Neural cell (in vitro differentiated cells): ENCODE data around the gene EFCAB13.

ENCODE experiments used
- EP300 ChIP-seq: fragments of 450-650 bp; conservative IDR thresholded peaks from 2 replicates; pipeline ENCODE4 v1.6.1; 2014; ENCODE audit warnings: antibody characterized with exemption, mild to moderate bottlenecking, moderate library complexity; ENCODE audit not compliant: poor library complexity, severe bottlenecking
- EZH2 ChIP-seq: fragments of 200-600, 300-800 bp; shearing (Covaris generic), sonication (generic); IDR thresholded peaks from 2 replicates; pipeline ENCODE4 v1.6.1; 2014; ENCODE audit warnings: antibody characterized with exemption, low read length, borderline replicate concordance, mild to moderate bottlenecking; ENCODE audit not compliant: insufficient read depth, poor library complexity, severe bottlenecking
- POLR2AphosphoS5 ChIP-seq: IDR thresholded peaks from 2 replicates; pipeline ENCODE4 v1.6.1; 2012
- RAD21 ChIP-seq: fragments of 450-650 bp; conservative IDR thresholded peaks from 2 replicates; pipeline ENCODE4 v1.6.1; 2014; ENCODE audit warnings: antibody characterized with exemption, mild to moderate bottlenecking, moderate library complexity
- SMC3 ChIP-seq: fragments of 450-650 bp; conservative IDR thresholded peaks from 2 replicates; pipeline ENCODE4 v1.6.1; 2014; ENCODE audit warnings: antibody characterized with exemption, mild to moderate bottlenecking, moderate library complexity; ENCODE audit not compliant: poor library complexity
- TAF1 ChIP-seq: IDR thresholded peaks from 2 replicates; pipeline ENCODE4 v1.6.1; 2012; ENCODE audit warnings: low read depth
- TF ChIP-seq, protein P1 (sequence below): fragments of 450-650 bp; IDR thresholded peaks from 2 replicates; pipeline ENCODE4 v1.5.1; 2014; ENCODE audit warnings: antibody characterized with exemption, mild to moderate bottlenecking, moderate library complexity; ENCODE audit not compliant: poor library complexity, severe bottlenecking
- TF ChIP-seq, protein P2 (sequence below): IDR thresholded peaks from 2 replicates; pipeline ENCODE4 v1.6.1; 2012; ENCODE audit warnings: borderline replicate concordance

DNA sequence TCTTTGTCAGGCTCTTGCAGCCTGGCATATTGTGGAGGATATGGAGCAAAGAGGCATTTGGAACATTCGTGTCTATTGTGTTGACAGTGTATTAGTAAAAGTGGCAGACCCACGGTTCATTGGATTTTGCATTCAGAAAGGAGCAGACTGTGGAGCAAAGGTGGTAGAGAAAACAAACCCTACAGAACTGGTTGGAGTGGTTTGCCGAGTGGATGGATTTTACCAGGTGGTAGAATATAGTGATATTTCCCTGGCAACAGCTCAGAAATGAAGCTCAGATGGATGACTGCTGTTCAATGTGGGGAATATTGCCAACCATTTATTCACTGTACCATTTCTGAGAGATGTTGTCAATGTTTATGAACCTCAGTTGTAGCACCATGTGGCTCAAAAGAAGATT is 44.5 kb downstream of the EFCAB13 start:
- no peak for TF ChIP-seq EZH2
- no peak for TF ChIP-seq TAF1
- TF ChIP-seq, protein P1, sequence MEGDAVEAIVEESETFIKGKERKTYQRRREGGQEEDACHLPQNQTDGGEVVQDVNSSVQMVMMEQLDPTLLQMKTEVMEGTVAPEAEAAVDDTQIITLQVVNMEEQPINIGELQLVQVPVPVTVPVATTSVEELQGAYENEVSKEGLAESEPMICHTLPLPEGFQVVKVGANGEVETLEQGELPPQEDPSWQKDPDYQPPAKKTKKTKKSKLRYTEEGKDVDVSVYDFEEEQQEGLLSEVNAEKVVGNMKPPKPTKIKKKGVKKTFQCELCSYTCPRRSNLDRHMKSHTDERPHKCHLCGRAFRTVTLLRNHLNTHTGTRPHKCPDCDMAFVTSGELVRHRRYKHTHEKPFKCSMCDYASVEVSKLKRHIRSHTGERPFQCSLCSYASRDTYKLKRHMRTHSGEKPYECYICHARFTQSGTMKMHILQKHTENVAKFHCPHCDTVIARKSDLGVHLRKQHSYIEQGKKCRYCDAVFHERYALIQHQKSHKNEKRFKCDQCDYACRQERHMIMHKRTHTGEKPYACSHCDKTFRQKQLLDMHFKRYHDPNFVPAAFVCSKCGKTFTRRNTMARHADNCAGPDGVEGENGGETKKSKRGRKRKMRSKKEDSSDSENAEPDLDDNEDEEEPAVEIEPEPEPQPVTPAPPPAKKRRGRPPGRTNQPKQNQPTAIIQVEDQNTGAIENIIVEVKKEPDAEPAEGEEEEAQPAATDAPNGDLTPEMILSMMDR = no peak
- TF ChIP-seq RAD21 = no peak
- TF ChIP-seq EP300 = no peak
- TF ChIP-seq, protein P2, sequence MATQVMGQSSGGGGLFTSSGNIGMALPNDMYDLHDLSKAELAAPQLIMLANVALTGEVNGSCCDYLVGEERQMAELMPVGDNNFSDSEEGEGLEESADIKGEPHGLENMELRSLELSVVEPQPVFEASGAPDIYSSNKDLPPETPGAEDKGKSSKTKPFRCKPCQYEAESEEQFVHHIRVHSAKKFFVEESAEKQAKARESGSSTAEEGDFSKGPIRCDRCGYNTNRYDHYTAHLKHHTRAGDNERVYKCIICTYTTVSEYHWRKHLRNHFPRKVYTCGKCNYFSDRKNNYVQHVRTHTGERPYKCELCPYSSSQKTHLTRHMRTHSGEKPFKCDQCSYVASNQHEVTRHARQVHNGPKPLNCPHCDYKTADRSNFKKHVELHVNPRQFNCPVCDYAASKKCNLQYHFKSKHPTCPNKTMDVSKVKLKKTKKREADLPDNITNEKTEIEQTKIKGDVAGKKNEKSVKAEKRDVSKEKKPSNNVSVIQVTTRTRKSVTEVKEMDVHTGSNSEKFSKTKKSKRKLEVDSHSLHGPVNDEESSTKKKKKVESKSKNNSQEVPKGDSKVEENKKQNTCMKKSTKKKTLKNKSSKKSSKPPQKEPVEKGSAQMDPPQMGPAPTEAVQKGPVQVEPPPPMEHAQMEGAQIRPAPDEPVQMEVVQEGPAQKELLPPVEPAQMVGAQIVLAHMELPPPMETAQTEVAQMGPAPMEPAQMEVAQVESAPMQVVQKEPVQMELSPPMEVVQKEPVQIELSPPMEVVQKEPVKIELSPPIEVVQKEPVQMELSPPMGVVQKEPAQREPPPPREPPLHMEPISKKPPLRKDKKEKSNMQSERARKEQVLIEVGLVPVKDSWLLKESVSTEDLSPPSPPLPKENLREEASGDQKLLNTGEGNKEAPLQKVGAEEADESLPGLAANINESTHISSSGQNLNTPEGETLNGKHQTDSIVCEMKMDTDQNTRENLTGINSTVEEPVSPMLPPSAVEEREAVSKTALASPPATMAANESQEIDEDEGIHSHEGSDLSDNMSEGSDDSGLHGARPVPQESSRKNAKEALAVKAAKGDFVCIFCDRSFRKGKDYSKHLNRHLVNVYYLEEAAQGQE = no peak
- no peak for TF ChIP-seq SMC3
- TF ChIP-seq POLR2AphosphoS5 = no peak
